SIG-M5 treated with dmso at 0.1 percent for 504 hours (cell line): Measurements from ENCODE around the gene STXBP1.

Source experiments
- DNase-seq: peaks from one replicate; lab custom pipeline; 2025; ENCODE audit not compliant: unreplicated experiment; lab: John Stamatoyannopoulos, UW

The STXBP1 gene

DNA sequence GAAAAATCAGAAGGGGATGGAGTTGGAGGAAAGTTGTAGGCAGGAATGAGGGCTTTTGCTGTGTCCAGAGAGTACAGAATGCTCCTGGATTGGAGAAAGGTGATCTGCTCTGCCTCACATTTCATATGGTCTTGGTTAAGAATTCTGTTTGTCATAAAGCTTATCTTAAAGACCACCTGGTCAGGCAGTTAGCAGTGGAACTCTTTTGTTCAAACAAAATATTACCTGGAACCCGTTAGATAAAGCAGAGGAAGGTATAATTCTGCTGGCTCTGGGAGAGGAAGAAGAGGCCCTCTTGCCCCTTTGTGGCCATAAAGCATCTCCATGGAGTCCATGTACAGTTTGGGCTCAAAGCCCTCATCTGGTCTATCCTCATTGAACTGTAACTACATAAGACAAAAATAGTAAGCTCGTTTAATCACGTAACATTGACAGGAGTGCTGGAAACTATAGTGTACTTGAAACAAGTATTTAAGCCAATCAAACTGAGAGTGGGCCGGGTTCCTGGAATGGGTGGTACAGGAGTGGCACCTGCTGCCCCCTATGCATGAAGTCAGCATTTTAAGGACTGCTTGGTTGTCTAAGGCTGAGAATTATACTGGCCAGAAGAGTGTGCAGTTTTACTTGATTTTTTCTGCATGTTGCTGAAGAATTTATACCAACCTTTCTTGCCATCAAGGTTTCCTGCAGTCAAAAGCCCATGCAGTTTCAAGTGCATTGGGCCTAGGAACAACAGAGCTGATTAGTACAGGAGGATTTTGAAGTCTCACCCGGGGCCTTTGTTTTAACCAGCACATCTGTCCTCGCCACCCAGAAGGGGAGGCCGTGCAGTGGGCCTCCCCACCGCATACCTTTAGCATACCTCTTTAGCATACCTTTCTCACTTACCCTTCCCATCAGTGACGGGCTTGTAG lies 39.9 kb downstream of the STXBP1 start:
- DNase-seq = no peak

GRCh38 chr9:127652733-127653132 lies 40.7 kb downstream of the STXBP1 start:
- DNase-seq = no peak

GRCh38 chr9:127654619-127655018 lies 42.5 kb downstream of the STXBP1 start:
- no peak for DNase-seq

DNA sequence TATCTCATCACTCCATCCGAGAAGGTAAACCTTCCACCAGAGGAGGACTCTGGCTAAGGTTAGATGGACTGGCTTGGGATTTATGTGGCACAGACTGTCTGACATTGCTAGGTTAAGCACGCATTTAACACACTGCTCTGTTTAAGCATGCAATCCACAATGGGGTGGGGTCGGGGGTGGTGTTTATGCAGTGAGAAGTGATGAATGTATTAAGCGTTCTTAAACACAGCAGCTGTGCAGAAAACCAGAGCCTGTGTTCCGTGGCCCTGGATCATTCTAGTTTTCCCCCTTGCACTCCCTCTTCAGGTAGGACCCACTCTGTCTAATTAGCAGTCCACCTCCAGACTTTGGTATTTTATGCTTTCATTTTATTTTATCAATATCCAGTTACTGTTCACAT lies 46.4 kb downstream of the STXBP1 start:
- DNase-seq = no peak

GRCh38 chr9:127660886-127661741 lies 49.0 kb downstream of the STXBP1 start:
- no peak for DNase-seq

DNA sequence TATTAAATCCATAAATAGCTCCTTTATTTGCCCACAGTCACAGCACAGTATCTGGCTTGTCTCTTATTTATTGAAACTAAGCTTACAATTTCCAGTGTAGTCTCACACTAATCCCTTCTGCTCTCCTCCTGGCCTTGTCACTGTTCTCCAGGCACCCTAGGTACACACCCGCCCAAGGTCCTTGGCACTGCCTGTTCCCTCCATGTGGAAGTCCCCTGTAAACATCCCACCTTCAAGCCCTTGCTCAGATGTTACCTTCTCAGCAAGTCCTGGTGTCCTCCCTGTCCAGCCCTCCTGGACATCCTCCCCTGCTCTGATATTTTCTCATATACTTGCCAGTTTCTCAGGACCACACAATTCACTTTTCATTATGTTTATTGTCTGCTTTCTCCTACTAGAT lies 50.5 kb downstream of the STXBP1 start:
- no peak for DNase-seq

DNA sequence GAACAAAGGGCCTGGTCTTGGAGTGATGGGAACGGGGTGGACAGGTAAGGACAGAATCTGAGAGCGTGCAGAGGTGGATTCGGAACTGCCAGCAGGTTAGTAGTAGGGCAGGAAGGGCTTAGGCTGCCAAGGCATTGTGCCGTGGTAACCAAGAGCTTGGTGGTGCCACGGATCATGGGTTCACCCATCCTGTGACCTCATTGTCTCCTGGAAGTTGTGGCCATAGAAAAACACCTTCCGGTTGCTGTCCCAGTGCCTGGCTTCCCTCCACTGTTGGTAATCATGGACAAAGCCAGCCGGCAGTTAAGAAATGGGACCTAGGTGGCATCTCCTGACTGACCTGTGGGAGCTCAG lies 52.2 kb downstream of the STXBP1 start:
- no peak for DNase-seq

- no peak for DNase-seq
Observed at GRCh38 chr9:127664678-127665507, 52.8 kb downstream of the STXBP1 start.

GRCh38 chr9:127667127-127667844 lies 55.2 kb downstream of the STXBP1 start:
- no peak for DNase-seq

DNA sequence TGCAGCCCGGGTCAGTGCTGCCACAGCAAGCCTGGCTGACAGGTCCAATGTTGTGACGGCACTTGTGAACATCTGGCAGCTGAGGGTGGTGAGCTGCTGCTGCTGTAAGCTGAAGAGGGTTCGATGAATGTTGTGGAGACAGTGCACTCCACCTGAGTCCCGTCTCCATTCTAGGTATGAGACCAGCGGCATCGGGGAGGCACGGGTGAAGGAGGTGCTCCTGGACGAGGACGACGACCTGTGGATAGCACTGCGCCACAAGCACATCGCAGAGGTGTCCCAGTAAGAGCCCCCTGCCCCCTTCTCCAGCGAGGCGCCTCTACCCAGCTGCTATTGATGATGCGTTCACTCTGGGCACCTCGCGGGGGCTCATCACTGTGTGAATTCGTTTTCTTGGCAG lies 55.8 kb downstream of the STXBP1 start:
- no peak for DNase-seq

DNA sequence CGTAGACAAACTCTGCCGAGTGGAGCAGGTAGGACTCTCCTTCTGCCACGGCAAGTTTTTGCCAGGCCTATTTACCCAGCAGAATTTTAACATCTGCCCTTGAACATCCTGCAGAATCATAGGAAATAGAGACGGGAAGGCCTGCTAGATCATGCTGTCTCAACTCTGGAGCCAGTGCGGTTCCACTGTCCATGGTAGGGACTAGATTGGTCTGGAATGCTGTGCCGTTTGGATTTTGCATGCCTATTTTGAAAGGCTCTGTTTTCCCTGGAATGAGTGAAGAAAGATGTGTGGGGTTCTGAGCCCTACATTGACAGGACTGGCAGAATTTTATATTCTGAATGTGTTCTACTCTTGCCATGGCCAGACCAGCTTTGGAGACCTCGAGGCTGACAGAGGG lies 61.2 kb downstream of the STXBP1 start:
- no peak for DNase-seq

- no peak for DNase-seq
Observed at GRCh38 chr9:127676638-127677037, 64.6 kb downstream of the STXBP1 start.

GRCh38 chr9:127679506-127679905 lies 67.4 kb downstream of the STXBP1 start:
- DNase-seq = no peak

DNA sequence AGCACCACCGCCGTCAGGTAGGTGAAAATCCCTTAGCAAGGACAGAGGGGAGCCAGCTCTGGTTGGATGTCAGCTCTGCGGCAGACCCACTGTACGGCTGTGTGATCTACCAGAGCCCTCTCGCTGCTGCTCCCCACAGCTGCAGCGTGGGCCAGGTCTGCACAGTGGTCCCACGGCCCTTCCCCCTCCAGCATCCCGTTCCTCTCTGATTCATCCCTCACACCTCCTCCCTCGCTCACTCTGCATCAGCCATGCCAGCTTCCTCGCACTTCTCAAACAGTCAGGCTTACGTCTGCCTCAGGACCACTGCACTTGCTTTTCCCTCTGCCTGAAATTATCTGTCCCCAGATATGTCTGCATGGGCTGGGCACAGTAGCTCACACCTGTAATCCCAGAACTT lies 68.1 kb downstream of the STXBP1 start:
- DNase-seq = no peak

DNA sequence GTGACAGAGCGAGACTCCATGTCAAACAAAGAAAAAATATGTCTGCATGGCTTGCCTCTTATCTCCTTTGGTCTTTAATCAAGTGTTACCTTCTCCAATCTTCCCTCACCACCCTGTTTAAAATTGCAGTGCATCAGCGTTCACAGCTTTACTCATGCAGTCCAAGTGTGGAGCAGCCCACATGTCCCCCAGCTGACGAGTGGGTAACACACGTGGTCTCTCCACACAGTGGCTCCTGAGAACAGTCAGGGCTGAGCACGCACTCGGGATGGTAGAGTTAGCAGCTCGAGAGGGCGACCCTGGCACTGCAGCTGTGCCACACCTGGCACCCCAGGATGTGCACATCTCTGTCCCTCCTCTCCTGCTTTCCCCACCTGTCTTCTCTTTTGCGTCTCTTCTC lies 68.8 kb downstream of the STXBP1 start:
- no peak for DNase-seq

DNA sequence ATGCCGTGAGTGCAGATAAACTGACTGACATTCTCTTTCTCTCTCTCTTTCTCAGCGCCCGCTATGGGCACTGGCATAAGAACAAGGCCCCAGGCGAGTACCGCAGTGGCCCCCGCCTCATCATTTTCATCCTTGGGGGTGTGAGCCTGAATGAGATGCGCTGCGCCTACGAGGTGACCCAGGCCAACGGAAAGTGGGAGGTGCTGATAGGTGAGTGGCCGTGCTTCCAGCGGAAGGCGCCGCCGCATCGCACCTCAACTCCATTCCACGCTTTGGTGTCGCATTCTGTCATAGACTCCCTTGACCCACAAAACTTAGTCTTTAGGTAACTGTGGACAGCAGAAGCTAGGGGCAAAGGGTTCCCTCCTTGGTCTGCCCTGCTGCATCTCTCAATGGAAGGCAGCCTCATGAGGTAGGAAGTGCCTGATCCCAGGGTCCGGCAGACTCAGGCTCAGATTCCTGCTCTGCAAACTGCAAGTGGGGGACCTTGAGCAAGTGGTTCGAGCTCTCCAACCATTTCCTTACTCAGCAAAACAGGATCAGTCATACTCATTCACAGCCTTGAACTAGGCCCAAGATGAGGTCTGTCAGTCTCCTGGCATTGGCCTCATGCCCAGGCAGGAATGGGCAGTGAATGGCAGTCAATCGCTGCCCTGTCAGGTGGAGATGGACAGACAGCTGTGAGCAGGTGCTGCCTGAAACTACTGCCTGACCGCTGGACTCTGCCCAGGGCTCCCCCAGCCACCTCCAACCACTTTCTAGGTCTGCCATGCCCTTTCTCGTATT lies 70.5 kb downstream of the STXBP1 start:
- no peak for DNase-seq

GRCh38 chr9:127683723-127684122 lies 71.6 kb downstream of the STXBP1 start:
- no peak for DNase-seq

DNA sequence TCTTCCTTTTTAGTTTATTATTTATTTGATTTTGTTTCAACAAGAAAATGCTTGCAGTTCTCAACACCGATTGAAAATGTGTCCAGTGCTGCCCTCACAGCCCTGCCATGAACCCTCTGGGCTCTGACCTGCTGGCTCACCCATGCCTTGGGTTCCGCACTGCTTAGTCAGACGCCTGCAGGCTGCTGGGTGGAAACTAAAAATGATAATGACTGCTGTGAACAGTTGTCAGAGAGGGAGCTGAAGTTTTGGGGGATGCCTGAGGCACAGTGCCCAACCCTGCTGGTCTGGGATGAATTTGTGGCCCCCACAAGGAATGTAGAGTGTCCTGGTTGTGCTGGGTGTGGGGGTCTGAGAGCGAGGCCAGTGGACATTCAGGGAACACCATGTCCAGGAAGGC lies 72.5 kb downstream of the STXBP1 start:
- DNase-seq = no peak

- DNase-seq = no peak
Observed at GRCh38 chr9:127686461-127687393, 74.7 kb downstream of the STXBP1 start.
